GM21526 (cell line): ENCODE results near the gene GADL1.

Source experiments
- ATAC-seq: cut with Tn5 transposase; IDR thresholded peaks from one replicate; pipeline ENCODE4 v1.9.1; 2021; ENCODE audit warnings: moderate library complexity; ENCODE audit not compliant: unreplicated experiment, low FRiP score

Gene GADL1

DNA sequence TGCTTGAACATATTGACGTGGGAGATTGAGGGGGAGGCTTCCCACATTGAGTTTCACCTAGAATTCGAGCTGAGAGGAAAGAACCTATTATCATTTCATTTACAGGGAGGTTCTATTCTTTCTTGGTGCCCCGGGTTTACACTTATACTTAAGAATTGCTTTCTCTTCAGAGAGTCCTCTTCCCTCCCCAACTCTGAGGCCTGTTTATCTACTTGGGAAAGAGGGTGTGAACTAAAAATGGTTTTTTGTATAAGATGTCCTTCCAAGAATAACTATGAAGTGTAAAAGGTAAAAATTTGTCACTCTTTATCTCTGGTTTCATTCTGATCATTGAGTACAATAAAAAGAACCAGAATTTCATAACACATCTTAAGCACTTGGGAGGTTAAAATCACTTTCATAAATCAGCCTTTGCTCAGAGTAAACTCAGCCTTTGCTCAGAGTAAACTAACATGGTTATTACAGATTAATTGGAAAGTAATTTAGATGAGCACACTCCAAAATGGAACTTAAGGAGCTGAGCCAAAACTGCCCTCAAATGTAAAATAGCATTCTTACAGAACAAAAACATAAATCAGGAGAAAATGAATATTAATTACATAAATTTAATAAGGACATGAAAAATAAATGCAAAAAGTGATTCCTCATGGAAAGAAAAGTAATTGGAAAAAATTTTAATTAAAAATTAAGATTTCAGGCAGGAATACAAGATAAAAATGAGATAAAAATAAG lies 75.2 kb downstream of the GADL1 start:
- ATAC-seq, result no peak

DNA sequence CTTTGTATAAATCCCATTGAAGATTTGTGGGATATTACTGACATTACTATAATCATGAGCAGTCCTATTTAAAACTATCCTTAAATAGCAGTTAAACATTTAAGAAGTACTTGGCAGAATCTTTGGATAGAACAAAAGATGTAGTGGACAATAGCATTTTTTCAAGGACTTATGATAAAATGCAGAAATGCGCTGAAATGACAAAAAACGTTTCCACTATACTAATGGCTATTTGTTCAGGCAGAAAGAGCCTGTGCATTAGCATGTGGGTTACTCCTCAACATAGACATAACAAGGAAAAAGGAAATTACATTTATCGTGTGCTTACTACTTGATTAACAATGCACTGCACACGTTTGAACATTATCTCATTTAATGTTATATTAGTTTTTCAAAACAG lies 80.7 kb downstream of the GADL1 start:
- ATAC-seq, result no peak

GRCh38 chr3:30811151-30811795 lies 83.2 kb downstream of the GADL1 start:
- ATAC-seq, result no peak

- no peak for ATAC-seq
Measured at GRCh38 chr3:30810625-30811024, 83.8 kb downstream of the GADL1 start.

GRCh38 chr3:30805695-30806094 lies 88.8 kb downstream of the GADL1 start:
- no peak for ATAC-seq

DNA sequence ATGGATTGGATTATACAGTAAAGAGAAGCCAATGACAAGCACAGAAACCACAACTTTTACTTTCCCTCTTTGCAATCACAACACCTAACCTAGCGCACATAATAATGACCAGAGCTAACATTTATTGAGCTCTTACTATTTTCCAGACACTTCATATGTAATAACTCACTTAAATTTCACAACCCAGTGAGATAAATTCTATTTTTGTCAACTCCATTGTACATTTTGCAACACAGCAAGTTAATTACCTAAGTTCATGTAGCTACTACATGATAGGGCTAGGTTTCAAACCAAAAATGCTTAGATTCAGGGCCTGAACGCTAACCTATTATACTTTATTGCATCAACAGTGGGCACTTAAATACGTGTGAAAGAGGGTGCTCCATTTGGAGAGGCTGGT lies 89.5 kb downstream of the GADL1 start:
- ATAC-seq, result no peak

DNA sequence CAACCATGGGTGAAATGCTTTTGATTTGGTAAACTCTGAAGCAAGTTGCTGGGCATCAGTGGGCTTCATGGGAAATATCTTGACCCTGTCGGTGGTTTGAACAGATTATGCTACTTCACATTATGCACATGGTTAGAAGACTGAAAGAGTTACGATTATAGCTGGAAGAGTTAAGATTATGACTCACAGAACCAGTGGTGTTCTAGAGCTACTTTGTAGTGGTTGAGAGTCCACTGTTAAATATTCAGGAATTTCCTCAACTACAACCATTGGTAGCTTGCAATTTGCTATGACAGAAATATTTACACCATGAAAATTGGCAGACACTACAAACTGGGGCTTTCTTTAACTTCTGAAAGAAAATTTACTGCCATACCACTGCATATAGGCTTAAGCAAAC lies 99.3 kb downstream of the GADL1 start:
- ATAC-seq, result no peak

DNA sequence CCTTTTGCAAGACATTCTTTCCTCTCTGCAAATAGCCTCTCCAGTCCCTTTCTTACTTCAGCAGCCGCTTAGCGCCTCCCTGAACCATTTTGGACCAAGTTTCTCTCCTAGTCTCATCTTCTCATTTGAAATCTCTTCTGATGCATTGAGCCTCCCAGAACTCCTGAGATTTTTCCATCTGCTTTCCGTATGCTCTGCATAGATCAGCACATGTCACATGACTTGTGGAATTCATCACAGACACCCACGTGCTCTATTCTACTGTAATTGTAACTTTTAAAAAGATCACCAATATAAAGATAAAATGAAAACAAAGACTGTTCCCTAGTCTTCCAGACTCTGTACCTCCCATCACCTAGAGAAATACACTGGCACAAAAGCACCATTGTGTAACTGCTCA lies 100.7 kb downstream of the GADL1 start:
- no peak for ATAC-seq

DNA sequence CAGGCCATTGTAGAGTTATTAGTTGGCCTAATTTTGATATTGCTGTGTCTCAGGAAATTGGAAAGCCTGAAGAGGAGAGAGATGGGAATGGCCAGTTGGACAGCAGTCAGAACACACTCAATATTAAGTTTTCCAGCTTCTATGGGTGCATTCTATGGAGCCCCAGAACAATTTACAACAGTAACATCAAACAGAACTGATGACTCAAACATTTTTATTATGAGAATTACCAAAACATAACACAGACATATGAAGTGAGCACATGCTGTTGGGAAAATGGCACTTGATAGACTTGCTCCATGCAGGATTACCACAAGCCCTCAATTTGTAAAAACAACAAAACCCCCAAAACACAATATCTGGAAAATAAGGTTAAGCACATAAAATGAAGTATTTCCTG lies 104.3 kb downstream of the GADL1 start:
- ATAC-seq, result no peak

DNA sequence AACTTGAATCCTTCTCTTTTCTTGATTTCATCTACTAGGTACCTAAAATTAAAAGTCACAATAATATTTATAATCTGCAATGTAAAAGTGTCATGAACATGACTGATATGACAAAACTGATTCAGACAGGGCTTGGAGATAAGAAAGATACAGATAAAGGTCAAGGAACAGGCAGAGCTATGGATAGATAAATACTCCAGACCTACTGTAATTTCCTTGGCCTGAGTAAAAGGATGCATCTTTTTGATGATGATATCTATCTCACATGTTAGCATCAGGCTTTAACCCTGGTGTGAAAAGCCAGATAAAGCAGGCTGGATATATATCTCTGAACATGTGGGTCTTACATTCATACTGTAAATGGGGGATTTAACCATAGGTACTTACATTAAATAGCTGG lies 108.1 kb downstream of the GADL1 start:
- no peak for ATAC-seq

GRCh38 chr3:30779686-30780287 lies 114.7 kb downstream of the GADL1 start:
- no peak for ATAC-seq

- ATAC-seq, result no peak
Measured at GRCh38 chr3:30778933-30779332, 115.5 kb downstream of the GADL1 start.

- ATAC-seq, result no peak
Measured at GRCh38 chr3:30777426-30778113, 116.9 kb downstream of the GADL1 start.

DNA sequence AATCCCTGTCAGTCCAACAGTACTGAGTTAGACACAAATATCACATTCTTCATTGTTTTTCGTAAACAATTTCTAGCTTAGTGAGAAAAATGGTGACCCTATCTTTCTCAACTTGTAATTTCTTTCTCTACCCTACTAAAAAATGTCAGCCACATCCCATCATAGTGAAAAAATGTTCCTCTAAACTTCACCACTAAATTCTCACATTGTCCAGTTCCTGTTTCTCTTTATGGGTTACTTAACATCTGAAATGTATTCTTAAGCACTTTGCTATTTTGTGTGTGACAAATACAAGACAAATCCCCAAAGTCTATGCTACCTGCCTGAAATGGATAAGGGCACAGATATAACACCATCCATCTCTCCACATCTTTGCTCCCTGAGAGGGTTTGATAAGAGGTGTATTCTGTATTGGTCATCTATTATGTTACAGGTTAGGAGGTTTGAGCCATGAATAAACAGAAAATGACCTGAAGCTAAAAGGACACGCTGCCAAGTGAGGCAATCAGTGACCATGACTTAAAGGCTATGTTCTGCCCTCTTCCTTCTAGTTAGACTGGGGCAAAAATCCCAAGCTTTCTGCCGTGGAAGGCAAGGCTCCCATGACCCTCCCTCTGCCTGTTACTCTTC lies 118.2 kb downstream of the GADL1 start:
- ATAC-seq, result no peak

- ATAC-seq, result no peak
Measured at GRCh38 chr3:30775040-30775439, 119.4 kb downstream of the GADL1 start.

DNA sequence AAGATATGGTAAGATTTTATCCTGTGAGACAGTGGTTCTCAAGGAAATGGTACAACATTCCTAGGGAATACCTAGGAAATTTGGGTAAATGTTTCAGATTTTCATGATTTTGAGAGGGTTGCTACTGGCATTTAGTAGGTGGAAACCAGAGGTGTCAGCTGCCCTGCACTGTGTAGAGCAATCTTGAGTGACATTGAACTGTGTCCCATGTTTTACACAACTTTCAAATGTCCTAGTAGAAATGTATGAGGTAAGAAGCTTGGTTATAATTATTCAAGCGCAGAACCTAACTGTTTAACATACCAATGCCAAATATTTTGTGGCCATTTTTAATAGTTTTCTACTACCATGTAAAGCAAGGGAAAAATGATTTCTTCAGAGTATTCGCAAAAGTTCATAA lies 120.4 kb downstream of the GADL1 start:
- ATAC-seq, result no peak

DNA sequence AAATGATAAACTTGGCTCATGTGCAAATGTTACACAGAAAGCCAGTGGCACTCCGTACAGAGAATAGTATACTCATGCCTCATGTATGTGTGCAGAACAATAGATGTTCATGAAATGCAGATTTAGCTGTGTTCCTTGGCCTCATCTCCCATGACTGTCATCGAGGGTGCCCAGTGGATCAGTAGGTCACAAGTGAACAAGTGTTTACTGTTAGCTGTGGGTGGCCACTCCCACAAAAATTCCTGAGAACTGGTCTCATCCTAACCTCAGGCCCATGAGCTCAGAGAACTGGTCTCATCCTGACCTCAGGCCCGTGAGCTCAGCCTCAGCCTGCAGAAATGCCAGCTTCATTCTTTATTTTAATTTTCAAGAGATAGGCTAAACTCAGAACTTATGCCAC lies 124.1 kb downstream of the GADL1 start:
- no peak for ATAC-seq

GRCh38 chr3:30768703-30769550 lies 125.5 kb downstream of the GADL1 start:
- ATAC-seq, result no peak

DNA sequence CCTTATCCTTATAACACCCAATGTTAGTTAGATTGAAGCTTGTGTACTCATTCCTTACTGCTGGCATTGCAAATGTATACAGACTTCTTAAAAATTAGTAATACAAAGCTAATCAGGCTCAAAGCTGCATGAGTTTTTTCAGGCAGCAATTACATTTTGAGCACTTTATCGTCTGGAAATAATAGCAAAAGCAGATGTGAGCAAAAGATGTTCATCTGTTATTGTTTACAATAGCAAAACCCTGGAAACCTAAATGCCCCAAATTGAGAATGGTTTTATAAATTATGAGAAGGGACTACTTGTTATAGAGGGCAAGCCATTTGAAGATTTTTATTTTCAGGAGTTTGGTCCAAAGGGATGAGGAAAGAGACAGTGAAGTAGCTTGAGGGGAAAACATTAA lies 126.4 kb downstream of the GADL1 start:
- no peak for ATAC-seq

GRCh38 chr3:30766522-30766921 lies 127.9 kb downstream of the GADL1 start:
- no peak for ATAC-seq
